OCI-LY7 (cell line): ENCODE results near the gene PRCD. TPM values are rescaled to one million over a fixed set of nuclear protein-coding genes. Genes with fewer than 3 reads are reported as not detected.

Experiments used
- BruUV-seq: library from RNA; stranded (reverse); fragments of 400-500 nt; replicated peaks from 2 replicates; lab custom pipeline; 2021; lab: Mats Ljungman, UMichigan
- CTCF ChIA-PET: fragments of 300-600 bp; sonication (Branson Sonifier 250); formaldehyde crosslinking; loops from one replicate; lab custom pipeline; 2022; ENCODE audit warnings: antibody characterized with exemption; ENCODE audit not compliant: unreplicated experiment; lab: Charles Lee
- POLR2A ChIA-PET: fragments of 300-600 bp; sonication (Branson Sonifier 250); formaldehyde crosslinking; loops from one replicate; lab custom pipeline; 2022; ENCODE audit warnings: antibody characterized with exemption; lab: Charles Lee
- DNase-seq: peaks from one replicate; pipeline ENCODE4 v3.0.0-alpha.2; 2015; ENCODE audit warnings: low spot score
- H2AFZ ChIP-seq: fragments of 200-600 bp; sonication (generic), shearing (Covaris generic); 2 replicates; pipeline ENCODE4 v1.6.1; 2014; ENCODE audit warnings: mild to moderate bottlenecking, antibody characterized with exemption, low read length, moderate library complexity
- H3K27ac ChIP-seq: fragments of 200-600 bp; sonication (generic); 2 replicates; pipeline ENCODE4 v1.5.1; 2014; ENCODE audit warnings: mixed run types, low read depth, mild to moderate bottlenecking, moderate library complexity, low read length, inconsistent platforms; ENCODE audit not compliant: poor library complexity, severe bottlenecking
- H3K36me3 ChIP-seq: fragments of 200-600 bp; sonication (generic); 2 replicates; pipeline ENCODE4 v1.6.1; 2014; ENCODE audit warnings: mild to moderate bottlenecking, antibody characterized with exemption, low read length, moderate library complexity, mixed read lengths; ENCODE audit not compliant: insufficient read depth
- H3K4me1 ChIP-seq: fragments of 200-600 bp; sonication (generic); 2 replicates; pipeline ENCODE4 v1.5.1; 2014; ENCODE audit warnings: mild to moderate bottlenecking, low read length; ENCODE audit not compliant: insufficient read depth, poor library complexity, severe bottlenecking
- H3K4me2 ChIP-seq: fragments of 200-600 bp; sonication (generic); 2 replicates; pipeline ENCODE4 v1.6.1; 2014; ENCODE audit warnings: mild to moderate bottlenecking, low read length
- H3K4me3 ChIP-seq: fragments of 200-600 bp; sonication (generic); 2 replicates; pipeline ENCODE4 v1.5.1; 2014; ENCODE audit warnings: mild to moderate bottlenecking, low read depth, low read length; ENCODE audit not compliant: poor library complexity, severe bottlenecking
- H3K79me2 ChIP-seq: fragments of 200-600 bp; sonication (generic); 2 replicates; pipeline ENCODE4 v1.6.1; 2016; ENCODE audit warnings: low read depth, mild to moderate bottlenecking, low read length, moderate library complexity, mixed read lengths; ENCODE audit not compliant: insufficient read depth
- H3K9me2 ChIP-seq: fragments of 200-600 bp; sonication (generic); 2 replicates; pipeline ENCODE4 v1.6.1; 2016; ENCODE audit warnings: mild to moderate bottlenecking, low read length, mixed read lengths; ENCODE audit not compliant: insufficient read depth
- H3K9me3 ChIP-seq: fragments of 200-600 bp; sonication (generic); 2 replicates; pipeline ENCODE4 v1.6.1; 2014; ENCODE audit warnings: mild to moderate bottlenecking, mixed run types, low read length, mixed read lengths
- H4K20me1 ChIP-seq: fragments of 200-600 bp; sonication (generic); 2 replicates; pipeline ENCODE4 v1.6.1; 2014; ENCODE audit warnings: mild to moderate bottlenecking, antibody characterized with exemption, low read length, moderate library complexity, mixed read lengths; ENCODE audit not compliant: insufficient read depth
- CTCF ChIP-seq: fragments of 200-600 bp; sonication (generic); conservative IDR thresholded peaks from 2 replicates; pipeline ENCODE4 v1.5.1; 2014; ENCODE audit warnings: mild to moderate bottlenecking, antibody characterized with exemption, low read length, moderate library complexity, mixed read lengths
- EZH2phosphoT487 ChIP-seq: fragments of 200-600 bp; sonication (generic); IDR thresholded peaks from 2 replicates; pipeline ENCODE4 v1.6.1; 2018; ENCODE audit warnings: low read depth, borderline replicate concordance, mild to moderate bottlenecking, mixed run types, antibody characterized with exemption, low read length, moderate library complexity, mixed read lengths
- intact Hi-C: fragments of 100-400 bp; cut with micrococcal nuclease; formaldehyde crosslinking; loops from one replicate; pipeline ENCODE4 v1.10.0; 2022; ENCODE audit not compliant: unreplicated experiment
- total RNA-seq, 2 experiments: library from RNA; depleted of rRNA in 1 of 2; stranded (reverse); fragments of >200 nt in 1 of 2; shearing (Covaris generic) in 1 of 2; gene quantifications; 2 replicates each; pipeline ENCODE4 v1.2.3, GENCODE V29; 2014 to 2022

The PRCD gene
- total RNA-seq, 2 experiments from 2014 or later: 5.7 to 15.9 TPM

GRCh38 chr17:76540381-76541300 lies 797 bp downstream of the PRCD start:
- POLR2A ChIA-PET: interaction anchor here (1.5 kb wide), 1 partner anchor 12 kb away, joined by 8 read pairs; no protein-coding TSS in a partner anchor
- H3K27ac ChIP-seq: no peak overlapping the region
- H2AFZ ChIP-seq: 0 out of 2 replicates have a peak overlapping the region, but pooled peaks have one; percentile 25
- no peak for TF ChIP-seq CTCF
- TF ChIP-seq EZH2phosphoT487: no peak
- peaks cover 7% of the 10 kb centered on the region for H3K4me1 ChIP-seq
- H4K20me1 ChIP-seq: no peaks in the 10 kb centered on the region
- no peaks in the 10 kb centered on the region for H3K79me2 ChIP-seq
- peak; percentile 75 for DNase-seq
- H3K4me2 ChIP-seq: no peak overlapping the region
- H3K9me2 ChIP-seq: no peaks in the 10 kb centered on the region
- CTCF ChIA-PET: interaction anchor here (1.2 kb wide), 1 partner anchor 11 kb away, joined by 4 read pairs; no protein-coding TSS in a partner anchor
- no peaks in the 10 kb centered on the region for H3K36me3 ChIP-seq
- intact Hi-C loops: no loop called here
- BruUV-seq: no TSS peak
- H3K9me3 ChIP-seq: no peaks in the 10 kb centered on the region
- H3K4me3 ChIP-seq: no peak overlapping the region

- no peaks in the 10 kb centered on the region for H3K36me3 ChIP-seq
- H3K4me1 ChIP-seq: peaks cover 9% of the 10 kb centered on the region
- H2AFZ ChIP-seq: no peak overlapping the region
- H3K4me2 ChIP-seq: no peak overlapping the region
- no peaks in the 10 kb centered on the region for H4K20me1 ChIP-seq
- ChIA-PET POLR2A (interaction anchor here (1.9 kb wide), 1 partner anchor 14 kb away, joined by 7 read pairs; no protein-coding TSS in a partner anchor), CTCF (no interaction called here)
- no peaks in the 10 kb centered on the region for H3K79me2 ChIP-seq
- TF ChIP-seq EZH2phosphoT487 (no peak), CTCF (no peak)
- DNase-seq: no peak
- no peak overlapping the region for H3K4me3 ChIP-seq
- intact Hi-C loops: no loop called here
- H3K9me3 ChIP-seq: no peaks in the 10 kb centered on the region
- H3K9me2 ChIP-seq: no peaks in the 10 kb centered on the region
- BruUV-seq: no TSS peak
- H3K27ac ChIP-seq: no peak overlapping the region
Observed at GRCh38 chr17:76541739-76542454, 2.1 kb downstream of the PRCD start.
